WTC11 (cell line): ENCODE data around the gene CHRNB4. TPM values are rescaled to one million over a fixed set of nuclear protein-coding genes. Genes with fewer than 3 reads are reported as not detected.

Source experiments
- ATAC-seq: fragments of 200-7000 bp; cut with Tn5 transposase; 2 replicates; pipeline ENCODE4 v1.10.0; 2021; ENCODE audit warnings: mild to moderate bottlenecking, moderate library complexity
- CTCF ChIA-PET: fragments of 300-600 bp; sonication (Branson Sonifier 250); formaldehyde crosslinking; loops from one replicate; lab custom pipeline; 2021; ENCODE audit warnings: antibody characterized with exemption; lab: Charles Lee
- POLR2A ChIA-PET: fragments of 350-600 bp; sonication (Branson Sonifier 250); formaldehyde crosslinking; loops from one replicate; lab custom pipeline; 2021; ENCODE audit warnings: antibody characterized with exemption; lab: Charles Lee
- DNase-seq: peaks from one replicate; pipeline ENCODE4 v3.0.0; 2021; ENCODE audit warnings: low spot score
- H3K27ac Mint-ChIP-seq: 2 replicates; pipeline ENCODE4 v1.8.0; 2021; ENCODE audit warnings: mixed read lengths
- H3K27me3 Mint-ChIP-seq: 2 replicates; pipeline ENCODE4 v1.8.0; 2021; ENCODE audit warnings: low read depth, mild to moderate bottlenecking, moderate library complexity, mixed read lengths
- H3K36me3 Mint-ChIP-seq: 2 replicates; pipeline ENCODE4 v1.8.0; 2021; ENCODE audit warnings: mixed read lengths
- H3K4me1 Mint-ChIP-seq: 2 replicates; pipeline ENCODE4 v1.8.0; 2022; ENCODE audit warnings: mixed read lengths
- H3K4me3 Mint-ChIP-seq: 2 replicates; pipeline ENCODE4 v1.8.0; 2021; ENCODE audit warnings: mild to moderate bottlenecking, moderate library complexity, mixed read lengths
- H3K9me3 Mint-ChIP-seq: 2 replicates; pipeline ENCODE4 v1.8.0; 2021; ENCODE audit warnings: mixed read lengths
- AFF4 ChIP-seq: sonication (generic); formaldehyde crosslinking; IDR thresholded peaks from 2 replicates; pipeline ENCODE4 v1.8.1; 2023; ENCODE audit warnings: mild to moderate bottlenecking, missing genetic modification reagents, borderline replicate concordance
- ATF6 ChIP-seq: sonication (generic); formaldehyde crosslinking; IDR thresholded peaks from 2 replicates; pipeline ENCODE4 v1.8.1; 2023; ENCODE audit warnings: mild to moderate bottlenecking, missing genetic modification reagents
- CDX4 ChIP-seq: fragments of 250-450 bp; sonication (Bioruptor Pico); IDR thresholded peaks from 2 replicates; pipeline ENCODE4 v1.9.0; 2021; ENCODE audit warnings: moderate library complexity, mild to moderate bottlenecking, inconsistent platforms, borderline replicate concordance
- E2F4 ChIP-seq: sonication (generic); formaldehyde crosslinking; IDR thresholded peaks from 2 replicates; pipeline ENCODE4 v1.8.1; 2022; ENCODE audit warnings: low read depth, mild to moderate bottlenecking, moderate library complexity, missing genetic modification reagents, borderline replicate concordance
- ESRRA ChIP-seq: sonication (generic); formaldehyde crosslinking; IDR thresholded peaks from 2 replicates; pipeline ENCODE4 v1.8.1; 2022; ENCODE audit warnings: mild to moderate bottlenecking, missing genetic modification reagents, borderline replicate concordance
- IRF1 ChIP-seq: sonication (generic); formaldehyde crosslinking; IDR thresholded peaks from 2 replicates; pipeline ENCODE4 v1.8.0; 2023; ENCODE audit warnings: missing genetic modification reagents
- IRF2 ChIP-seq: sonication (generic); formaldehyde crosslinking; IDR thresholded peaks from 2 replicates; pipeline ENCODE4 v1.8.0; 2022; ENCODE audit warnings: low read depth, missing genetic modification reagents, borderline replicate concordance
- MLX ChIP-seq: sonication (generic); formaldehyde crosslinking; IDR thresholded peaks from 2 replicates; pipeline ENCODE4 v1.8.1; 2023; ENCODE audit warnings: mild to moderate bottlenecking, missing genetic modification reagents, moderate library complexity
- NR2C2 ChIP-seq: sonication (generic); formaldehyde crosslinking; IDR thresholded peaks from 2 replicates; pipeline ENCODE4 v1.8.0; 2022; ENCODE audit warnings: mild to moderate bottlenecking, missing genetic modification reagents
- PRRX2 ChIP-seq: fragments of 250-450 bp; sonication (Bioruptor Pico); IDR thresholded peaks from 2 replicates; pipeline ENCODE4 v1.8.0; 2021; ENCODE audit warnings: mild to moderate bottlenecking
- RELA ChIP-seq: sonication (generic); formaldehyde crosslinking; IDR thresholded peaks from 2 replicates; pipeline ENCODE4 v1.8.1; 2022; ENCODE audit warnings: missing genetic modification reagents, mild to moderate bottlenecking, borderline replicate concordance
- SMAD4 ChIP-seq: sonication (generic); formaldehyde crosslinking; IDR thresholded peaks from 2 replicates; pipeline ENCODE4 v1.8.0; 2022; ENCODE audit warnings: mild to moderate bottlenecking, missing genetic modification reagents
- TCF7 ChIP-seq: sonication (generic); formaldehyde crosslinking; IDR thresholded peaks from 2 replicates; pipeline ENCODE4 v1.8.0; 2022; ENCODE audit warnings: mild to moderate bottlenecking, low read depth, missing genetic modification reagents, moderate library complexity
- ZMAT4 ChIP-seq: fragments of 250-450 bp; sonication (Bioruptor Pico); IDR thresholded peaks from 2 replicates; pipeline ENCODE4 v1.9.0; 2021; ENCODE audit warnings: mild to moderate bottlenecking
- ZNF138 ChIP-seq: sonication (generic); formaldehyde crosslinking; conservative IDR thresholded peaks from 2 replicates; pipeline ENCODE4 v1.8.1; 2022; ENCODE audit warnings: mild to moderate bottlenecking, moderate library complexity, missing genetic modification reagents
- ZNF532 ChIP-seq: fragments of 250-450 bp; sonication (Bioruptor Pico); IDR thresholded peaks from 2 replicates; pipeline ENCODE4 v1.9.0; 2021; ENCODE audit warnings: mild to moderate bottlenecking, borderline replicate concordance
- ZSCAN18 ChIP-seq: fragments of 250-450 bp; sonication (Bioruptor Pico); IDR thresholded peaks from 2 replicates; pipeline ENCODE4 v2.1.2; 2022; ENCODE audit warnings: mild to moderate bottlenecking, moderate library complexity
- total RNA-seq: library from RNA; stranded (reverse); gene quantifications from 3 replicates; pipeline ENCODE4 v1.2.3, GENCODE V29; 2021

CHRNB4 gene
- total RNA-seq, 1 experiment from 2014 or later = 10.1 TPM

GRCh38 chr15:78616506-78616905 lies 24.5 kb downstream of the CHRNB4 start:
- ATAC-seq (no peak), DNase-seq (no peak)
- Mint-ChIP-seq H3K27me3 (peaks cover 29% of the 10 kb centered on the region), H3K4me1 (peaks cover 19% of the 10 kb centered on the region), H3K27ac (no peak overlapping the region), H3K36me3 (no peaks in the 10 kb centered on the region), H3K4me3 (no peak overlapping the region), H3K9me3 (0 out of 2 replicates have a peak, but pooled peaks cover 4% of the 10 kb centered on the region)
- ChIA-PET CTCF (interaction anchor here (1.5 kb wide), 1 partner anchor 94 kb away, joined by 5 read pairs; no protein-coding TSS in a partner anchor), POLR2A (interaction anchor here (0.9 kb wide), 1 partner anchor 11 kb away, joined by 3 read pairs; no protein-coding TSS in a partner anchor)
- no peak for TF ChIP-seq IRF2 (CRISPR knock-in tag)
- TF ChIP-seq ZNF532 (CRISPR knock-in tag) = no peak
- TF ChIP-seq ZMAT4 = no peak
- TF ChIP-seq ESRRA (CRISPR knock-in tag) = no peak
- no peak for TF ChIP-seq E2F4
- TF ChIP-seq ZNF138 (CRISPR knock-in tag) = no peak
- TF ChIP-seq TCF7 = no peak
- TF ChIP-seq MLX (CRISPR knock-in tag) = no peak
- TF ChIP-seq PRRX2 (CRISPR knock-in tag) = no peak
- TF ChIP-seq ZSCAN18 (CRISPR knock-in tag) = no peak
- TF ChIP-seq AFF4 (CRISPR knock-in tag) = no peak

- Mint-ChIP-seq H3K27me3 (peaks cover 24% of the 10 kb centered on the region), H3K4me3 (no peak overlapping the region), H3K9me3 (peaks cover 8% of the 10 kb centered on the region), H3K36me3 (0 out of 2 replicates have a peak, but pooled peaks cover 2% of the 10 kb centered on the region), H3K4me1 (peaks cover 17% of the 10 kb centered on the region), H3K27ac (no peak overlapping the region)
- ChIA-PET POLR2A (no interaction called here), CTCF (interaction anchor here (0.6 to 1.6 kb wide), 5 partner anchors 44 to 136 kb away, joined by 3 to 5 read pairs (median 4); no protein-coding TSS in a partner anchor)
- ATAC-seq = no peak
- no peak for DNase-seq
- TF ChIP-seq CDX4 (CRISPR knock-in tag) = no peak
- TF ChIP-seq RELA (CRISPR knock-in tag) = no peak
- TF ChIP-seq SMAD4 (CRISPR knock-in tag) = no peak
- TF ChIP-seq IRF1 (CRISPR knock-in tag) = no peak
- TF ChIP-seq NR2C2 (CRISPR knock-in tag) = no peak
- no peak for TF ChIP-seq ATF6
Measured at GRCh38 chr15:78615151-78615589, 25.8 kb downstream of the CHRNB4 start.
